H1 (cell line): ENCODE measurements around the gene UGT1A6. TPM values are rescaled to one million over a fixed set of nuclear protein-coding genes. Genes with fewer than 3 reads are reported as not detected.

ENCODE experiments used
- CTCF ChIA-PET: fragments of 300-600 bp; sonication (Branson Sonifier 250); formaldehyde crosslinking; loops from one replicate; lab custom pipeline; 2021; ENCODE audit not compliant: partially characterized antibody; lab: Charles Lee
- POLR2A ChIA-PET: fragments of 300-600 bp; sonication (Branson Sonifier 250); formaldehyde crosslinking; loops from one replicate; lab custom pipeline; 2021; ENCODE audit warnings: inconsistent platforms; ENCODE audit not compliant: partially characterized antibody; lab: Charles Lee
- DNase-seq, 2 experiments: peaks; one replicate each; pipeline versions ENCODE4 v3.0.0 to v3.0.0-alpha.2; 2010 to 2022; ENCODE audit warnings: low spot score in 2 of 2, low read depth in 1 of 2, mixed read lengths in 1 of 2
- FAIRE-seq: peaks from 2 replicates; lab custom pipeline; 2011; peaks lifted over from hg19 to GRCh38; lab: Jason Lieb, UNC
- H2AFZ ChIP-seq: 2 replicates; pipeline ENCODE4 v1.8.1; 2012; ENCODE audit warnings: low read length, inconsistent platforms
- H2AK5ac ChIP-seq: 2 replicates; pipeline ENCODE4 v1.6.1; 2013; ENCODE audit warnings: low read depth, low read length
- H2BK120ac ChIP-seq: replicated peaks from 2 replicates; pipeline ENCODE3; 2013; ENCODE audit warnings: low read depth, low read length, inconsistent platforms
- H2BK12ac ChIP-seq: 2 replicates; pipeline ENCODE4 v1.6.1; 2013; ENCODE audit warnings: low read depth, low read length
- H2BK15ac ChIP-seq: 2 replicates; pipeline ENCODE4 v1.6.1; 2013; ENCODE audit warnings: low read length
- H2BK20ac ChIP-seq: 2 replicates; pipeline ENCODE4 v1.6.1; 2013; ENCODE audit warnings: low read length
- H2BK5ac ChIP-seq: 2 replicates; pipeline ENCODE4 v1.6.1; 2013; ENCODE audit warnings: low read depth, low read length
- H3K14ac ChIP-seq: 2 replicates; pipeline ENCODE4 v1.6.1; 2013; ENCODE audit warnings: inconsistent platforms; ENCODE audit not compliant: insufficient read length
- H3K18ac ChIP-seq: 2 replicates; pipeline ENCODE4 v1.6.1; 2013; ENCODE audit warnings: low read length; ENCODE audit errors: extremely low read depth
- H3K23ac ChIP-seq: 2 replicates; pipeline ENCODE4 v1.6.1; 2013; ENCODE audit warnings: inconsistent platforms; ENCODE audit not compliant: insufficient read length
- H3K23me2 ChIP-seq: 2 replicates; pipeline ENCODE4 v1.6.1; 2013; ENCODE audit warnings: low read depth, low read length
- H3K27ac ChIP-seq: 2 replicates; pipeline ENCODE4 v1.6.1; 2011; ENCODE audit warnings: low read depth, low read length, inconsistent platforms
- H3K27me3 ChIP-seq, 4 experiments: replicated peaks in 1 of 4; 1 replicate in 1 of 4; 2 replicates in 3 of 4; pipeline versions ENCODE4 v1.6.1 to v1.8.1; 2011 to 2013; ENCODE audit warnings: low read length in 3 of 4, mild to moderate bottlenecking in 3 of 4, inconsistent platforms in 2 of 4, mixed read lengths in 2 of 4, moderate library complexity in 1 of 4; ENCODE audit not compliant: control insufficient read depth in 3 of 4, insufficient read depth in 3 of 4; ENCODE audit errors: extremely low read depth in 1 of 4
- H3K36me3 ChIP-seq, 4 experiments: 2 replicates each; pipeline versions ENCODE4 v1.6.1 to v1.8.1; 2011 to 2013; ENCODE audit warnings: mild to moderate bottlenecking in 4 of 4, low read length in 3 of 4, moderate library complexity in 2 of 4, control low read depth in 1 of 4, inconsistent platforms in 1 of 4; ENCODE audit not compliant: insufficient read depth in 4 of 4, control insufficient read depth in 2 of 4
- H3K4ac ChIP-seq: replicated peaks from 2 replicates; pipeline ENCODE3; 2013; ENCODE audit warnings: low read length, low read depth, mixed read lengths, inconsistent platforms; ENCODE audit not compliant: insufficient read length
- H3K4me1 ChIP-seq, 4 experiments: replicated peaks in 1 of 4; 1 replicate in 1 of 4; 2 replicates in 3 of 4; pipeline versions ENCODE4 v1.6.1 to v1.8.1; 2011 to 2013; ENCODE audit warnings: low read length in 3 of 4, inconsistent platforms in 2 of 4, mixed read lengths in 1 of 4; ENCODE audit not compliant: insufficient read depth in 4 of 4, control insufficient read depth in 3 of 4
- H3K4me2 ChIP-seq, 2 experiments: 2 replicates each; pipeline versions ENCODE4 v1.6.1 to v1.8.1; 2011 to 2013; ENCODE audit warnings: low read depth in 2 of 2, low read length in 2 of 2, control low read depth in 1 of 2, inconsistent platforms in 1 of 2, mild to moderate bottlenecking in 1 of 2; ENCODE audit not compliant: insufficient read depth in 1 of 2
- H3K4me3 ChIP-seq, 4 experiments: fragments of 200-600, 300-600 bp in 1 of 4; sonication (generic), shearing (Covaris generic), sonication (Bioruptor Twin) in 1 of 4; 2 replicates each; pipeline versions ENCODE4 v1.5.1 to v1.8.1; 2011 to 2016; ENCODE audit warnings: low read length in 4 of 4, low read depth in 3 of 4, control low read depth in 2 of 4, inconsistent platforms in 2 of 4, mild to moderate bottlenecking in 2 of 4, mixed read lengths in 1 of 4, moderate library complexity in 1 of 4; ENCODE audit not compliant: insufficient read depth in 2 of 4; ENCODE audit errors: extremely low read depth in 1 of 4
- H3K56ac ChIP-seq: replicated peaks from 2 replicates; pipeline ENCODE3; 2013; ENCODE audit warnings: low read depth, mild to moderate bottlenecking, mixed read lengths, low read length, inconsistent platforms; ENCODE audit not compliant: insufficient read length
- H3K79me1 ChIP-seq: 2 replicates; pipeline ENCODE4 v1.6.1; 2013; ENCODE audit warnings: low read depth, low read length, control low read depth
- H3K79me2 ChIP-seq, 2 experiments: 2 replicates each; pipeline versions ENCODE4 v1.6.1 to v1.8.1; 2012 to 2013; ENCODE audit warnings: low read length in 2 of 2, mild to moderate bottlenecking in 2 of 2, inconsistent platforms in 1 of 2; ENCODE audit not compliant: insufficient read depth in 2 of 2, control insufficient read depth in 1 of 2
- H3K9ac ChIP-seq, 4 experiments: replicated peaks in 1 of 4; 1 replicate in 1 of 4; 2 replicates in 3 of 4; pipeline versions ENCODE4 v1.6.1 to v1.8.1; 2011 to 2013; ENCODE audit warnings: low read depth in 3 of 4, low read length in 3 of 4, control low read depth in 2 of 4, mild to moderate bottlenecking in 2 of 4, moderate library complexity in 2 of 4, inconsistent platforms in 1 of 4; ENCODE audit errors: extremely low read depth in 1 of 4
- H3K9me3 ChIP-seq, 2 experiments: 2 replicates each; pipeline versions ENCODE4 v1.6.1 to v1.8.1; 2012 to 2013; ENCODE audit warnings: mild to moderate bottlenecking in 2 of 2, moderate library complexity in 2 of 2, control low read depth in 1 of 2, inconsistent platforms in 1 of 2, low read depth in 1 of 2, low read length in 1 of 2, mixed read lengths in 1 of 2; ENCODE audit not compliant: insufficient read depth in 2 of 2
- H4K20me1 ChIP-seq, 2 experiments: replicated peaks in 1 of 2; 2 replicates each; pipeline versions ENCODE3 to v1.8.1; 2011 to 2013; ENCODE audit warnings: inconsistent platforms in 2 of 2, low read length in 2 of 2, mild to moderate bottlenecking in 1 of 2; ENCODE audit not compliant: insufficient read depth in 2 of 2, control insufficient read depth in 1 of 2
- H4K5ac ChIP-seq: 2 replicates; pipeline ENCODE4 v1.6.1; 2013; ENCODE audit warnings: low read length, low read depth, mixed read lengths, inconsistent platforms; ENCODE audit not compliant: insufficient read length
- H4K8ac ChIP-seq: 2 replicates; pipeline ENCODE4 v1.8.0; 2013; ENCODE audit warnings: mild to moderate bottlenecking, moderate library complexity, low read length, inconsistent platforms; ENCODE audit not compliant: insufficient read depth; ENCODE audit errors: extremely low read depth
- H4K91ac ChIP-seq: replicated peaks from 2 replicates; pipeline ENCODE3; 2013; ENCODE audit warnings: low read length, mixed read lengths, inconsistent platforms; ENCODE audit not compliant: insufficient read length
- CHD2 ChIP-seq: IDR thresholded peaks from 2 replicates; pipeline ENCODE4 v1.6.1; 2012; ENCODE audit warnings: low read length, improper control_type of control experiment
- HDAC2 ChIP-seq, 2 experiments: fragments of 300-600 bp in 1 of 2; sonication (generic) in 1 of 2; IDR thresholded peaks; 2 replicates each; pipeline ENCODE4 v1.6.1; 2011 to 2012; ENCODE audit warnings: low read depth in 2 of 2, low read length in 2 of 2, mild to moderate bottlenecking in 2 of 2, moderate library complexity in 2 of 2, borderline replicate concordance in 1 of 2, inconsistent platforms in 1 of 2
- KDM1A ChIP-seq: fragments of 200-600, 300-600 bp; sonication (generic); IDR thresholded peaks from 2 replicates; pipeline ENCODE4 v1.7.1; 2016; ENCODE audit warnings: mild to moderate bottlenecking, low read length, borderline replicate concordance
- MAFK ChIP-seq: IDR thresholded peaks from 2 replicates; pipeline ENCODE4 v1.6.1; 2012; ENCODE audit warnings: low read depth, mild to moderate bottlenecking, improper control_type of control experiment, low read length
- MAX ChIP-seq: IDR thresholded peaks from 2 replicates; pipeline ENCODE4 v1.6.1; 2012; ENCODE audit warnings: inconsistent platforms
- RAD21 ChIP-seq, 2 experiments: IDR thresholded peaks in 1 of 2; conservative IDR thresholded peaks in 1 of 2; 2 replicates each; pipeline ENCODE4 v1.6.1; 2011; ENCODE audit warnings: low read depth in 2 of 2, low read length in 2 of 2, improper control_type of control experiment in 1 of 2, inconsistent platforms in 1 of 2, mild to moderate bottlenecking in 1 of 2, moderate library complexity in 1 of 2
- RNF2 ChIP-seq: fragments of 200-900, 300-1000 bp; sonication (generic); IDR thresholded peaks from 2 replicates; pipeline ENCODE4 v1.7.1; 2016; ENCODE audit warnings: borderline replicate concordance, low read depth, mild to moderate bottlenecking, antibody characterized with exemption, low read length; ENCODE audit not compliant: poor library complexity, severe bottlenecking; ENCODE audit errors: missing control alignments
- SP1 ChIP-seq: IDR thresholded peaks from 2 replicates; pipeline ENCODE4 v1.6.1; 2011; ENCODE audit warnings: low read depth, low read length
- SUZ12 ChIP-seq: fragments of 200-600 bp; sonication (generic); IDR thresholded peaks from 2 replicates; pipeline ENCODE4 v1.6.1; 2012; ENCODE audit warnings: mild to moderate bottlenecking, inconsistent platforms, low read length, moderate library complexity, mixed read lengths
- TEAD4 ChIP-seq: IDR thresholded peaks from 2 replicates; pipeline ENCODE4 v1.6.1; 2012; ENCODE audit warnings: low read depth, low read length, inconsistent platforms, mixed read lengths
- YY1 ChIP-seq: IDR thresholded peaks from 2 replicates; pipeline ENCODE4 v1.6.1; 2011; ENCODE audit warnings: low read depth, mild to moderate bottlenecking, low read length
- WGBS, 2 experiments: shearing (Covaris generic) in 1 of 2; methylation state at CpG; one replicate each; pipeline versions ENCODE4 v1.1.6 to v1.1.7; 2013 to 2015; ENCODE audit warnings: low lambda C conversion rate in 2 of 2, mixed read lengths in 2 of 2, inconsistent platforms in 1 of 2, low coverage in 1 of 2, missing lambda C conversion rate in 1 of 2; ENCODE audit not compliant: insufficient replicate concordance in 2 of 2, insufficient coverage in 1 of 2, insufficient read length in 1 of 2; ENCODE audit errors: extremely low coverage in 1 of 2, missing lambda C conversion rate in 1 of 2; 5-methylcytosine and 5-hydroxymethylcytosine counted together
- polyA plus RNA-seq, 7 experiments: library from polyadenylated mRNA; depleted of rRNA in 3 of 7; stranded (reverse) in 5 of 7; unstranded in 2 of 7; fragments of >200 nt in 5 of 7; fragments of 200-250 nt in 2 of 7; gene quantifications; 1 replicate in 5 of 7; 2 replicates in 1 of 7; 4 replicates in 1 of 7; pipeline versions ENCODE4 v1.2.1 to v1.2.3, GENCODE V29; 2011 to 2013; ENCODE audit warnings: missing spikeins in 2 of 7, mixed read lengths in 2 of 7
- total RNA-seq: library from RNA; stranded (reverse); fragmentation: NEBNext Ultra II Directional; extraction: Animal tissue kit (Norgen Biotek cat#: 25700); gene quantifications from 2 replicates; pipeline ENCODE4 v1.2.1, GENCODE V29; 2021

Gene UGT1A6
- total and polyA plus RNA-seq, 2 of the 8 experiments (the other 6 are each of a cell fraction or from before 2014, with no cell fraction given), result not detected

- 94% methylated on average over 5 of the region's 5 CpGs; no CpG with 5 or more reads in 1 of the 2 experiments for WGBS, 2 experiments
- H3K23me2 ChIP-seq, result peaks cover 2% of the 10 kb centered on the region; the same call in 1 of the 2 replicates
- H3K79me2 ChIP-seq, result no peaks in the 10 kb centered on the region
- DNase-seq (no peak), FAIRE-seq (no peak)
- no peak overlapping the region for H4K8ac ChIP-seq
- no peak overlapping the region for H2BK5ac ChIP-seq
- no peak overlapping the region for H4K5ac ChIP-seq
- no peak overlapping the region for H3K4ac ChIP-seq
- no peak overlapping the region for H3K9ac ChIP-seq
- H3K14ac ChIP-seq, result no peak overlapping the region
- ChIA-PET POLR2A (no interaction called here), CTCF (no interaction called here)
- H4K20me1 ChIP-seq, result no peaks in the 10 kb centered on the region
- H2AK5ac ChIP-seq, result no peak overlapping the region
- no peak overlapping the region for H3K27ac ChIP-seq
- no peak overlapping the region for H4K91ac ChIP-seq
- H3K9me3 ChIP-seq, result peaks cover 7 to 17% of the 10 kb centered on the region in 2 experiments; a peak in 3 of 4 replicates
- no peak overlapping the region for H2BK120ac ChIP-seq
- H3K4me2 ChIP-seq, result no peak overlapping the region
- H3K56ac ChIP-seq, result no peak overlapping the region
- H3K18ac ChIP-seq, result no peak overlapping the region
- no peaks in the 10 kb centered on the region for H3K4me1 ChIP-seq
- H2AFZ ChIP-seq, result no peak overlapping the region
- no peak overlapping the region for H2BK12ac ChIP-seq
- H3K4me3 ChIP-seq, result no peak overlapping the region
- no peak overlapping the region for H3K23ac ChIP-seq
- no peak overlapping the region for H2BK20ac ChIP-seq
- H2BK15ac ChIP-seq, result no peak overlapping the region
- H3K36me3 ChIP-seq, result no peaks in the 10 kb centered on the region
- H3K27me3 ChIP-seq, result no peaks in the 10 kb centered on the region
- H3K79me1 ChIP-seq, result no peaks in the 10 kb centered on the region
- TF ChIP-seq TEAD4 (no peak), MAFK (no peak), MAX (no peak), KDM1A (no peak), RAD21 (IDR thresholded peaks at IDR 0.05 in 1 of 2, conservative IDR thresholded peaks at IDR 0.05 in 1 of 2; ENCODE audit: low read depth in 2 of 2, low read length in 2 of 2) (no peak), SUZ12 (no peak), YY1 (no peak), SP1 (no peak), HDAC2 (IDR thresholded peaks at IDR 0.05; ENCODE audit: borderline replicate concordance in 1 of 2, low read depth in 2 of 2, low read length in 2 of 2) (no peak), CHD2 (no peak), RNF2 (no peak)
Measured at GRCh38 chr2:233773854-233774253, 81.2 kb downstream of the UGT1A6 start.
